HepG2 (cell line): ENCODE results near the gene STAMBPL1. TPM values are rescaled to one million over a fixed set of nuclear protein-coding genes. Genes with fewer than 3 reads are reported as not detected.

Source experiments
- ATAC-seq: fragments of 200-7000 bp; cut with Tn5 transposase; 3 replicates; pipeline ENCODE4 v1.9.1; 2020; ENCODE audit warnings: mild to moderate bottlenecking, moderate library complexity
- BruUV-seq: library from RNA; stranded (reverse); fragments of 400-500 nt; replicated peaks from 2 replicates; lab custom pipeline; 2021; lab: Mats Ljungman, UMichigan
- CTCF ChIA-PET: fragments of 300-600 bp; formaldehyde crosslinking; extraction: SDS; loops from one replicate; lab custom pipeline; 2021; ENCODE audit warnings: low total read pairs, inconsistent platforms, low intra/inter-chr PET ratio; lab: Yijun Ruan, JAX
- POLR2A ChIA-PET: fragments of 350-600 bp; sonication (Branson Sonifier 250); formaldehyde crosslinking; loops from one replicate; lab custom pipeline; 2020; ENCODE audit warnings: antibody characterized with exemption, inconsistent platforms; lab: Yijun Ruan, JAX
- DNase-seq: peaks from one replicate; pipeline ENCODE4 v3.0.0-alpha.2; 2015; ENCODE audit warnings: low spot score
- FAIRE-seq: peaks from 3 replicates; lab custom pipeline; 2011; peaks lifted over from hg19 to GRCh38; lab: Jason Lieb, UNC
- H2AFZ ChIP-seq: one replicate; pipeline ENCODE4 v1.6.1; 2011; ENCODE audit warnings: low read length, inconsistent platforms
- H3K27ac ChIP-seq: fragments of 300-600 bp; 3 replicates; pipeline ENCODE4 v1.8.0; 2011; ENCODE audit warnings: mixed run types, mild to moderate bottlenecking, mixed read lengths, low read length, inconsistent platforms; ENCODE audit not compliant: insufficient read depth; ENCODE audit errors: extremely low read length
- H3K27me3 ChIP-seq, 2 experiments: fragments of 200-600 bp in 1 of 2; 2 replicates in 1 of 2; 3 replicates in 1 of 2; pipeline versions ENCODE4 v1.6.0 to v1.8.0; 2011; ENCODE audit warnings: low read length in 2 of 2, mild to moderate bottlenecking in 2 of 2, moderate library complexity in 2 of 2, inconsistent platforms in 1 of 2; ENCODE audit not compliant: insufficient read depth in 2 of 2, control insufficient read depth in 1 of 2
- H3K36me3 ChIP-seq, 2 experiments: fragments of 200-600 bp in 1 of 2; replicated peaks in 1 of 2; 2 replicates in 1 of 2; 3 replicates in 1 of 2; pipeline versions ENCODE4 v1.5.1 to v1.8.0; 2011; ENCODE audit warnings: low read length in 2 of 2, inconsistent platforms in 1 of 2; ENCODE audit not compliant: insufficient read depth in 2 of 2, control insufficient read depth in 1 of 2
- H3K4me1 ChIP-seq: 2 replicates; pipeline ENCODE4 v1.5.1; 2012; ENCODE audit warnings: low read length, inconsistent platforms; ENCODE audit not compliant: insufficient read depth
- H3K4me2 ChIP-seq: 2 replicates; pipeline ENCODE4 v1.6.0; 2011; ENCODE audit warnings: low read depth, low read length, inconsistent platforms
- H3K4me3 ChIP-seq, 3 experiments: fragments of 200-600 bp in 1 of 3; sonication (generic), shearing (Covaris generic) in 1 of 3; replicated peaks in 1 of 3; 2 replicates each; pipeline ENCODE4 v1.5.1; 2011 to 2016; ENCODE audit warnings: low read length in 3 of 3, inconsistent platforms in 2 of 3, low read depth in 2 of 3, mild to moderate bottlenecking in 2 of 3, control low read depth in 1 of 3, mixed read lengths in 1 of 3; ENCODE audit not compliant: insufficient read depth in 1 of 3
- H3K79me2 ChIP-seq: one replicate; pipeline ENCODE4 v1.6.1; 2011; ENCODE audit warnings: low read length, inconsistent platforms; ENCODE audit not compliant: insufficient read depth
- H3K9ac ChIP-seq: 2 replicates; pipeline ENCODE4 v1.6.0; 2011; ENCODE audit warnings: mild to moderate bottlenecking, low read depth, low read length, inconsistent platforms; ENCODE audit not compliant: insufficient read depth
- H3K9me3 ChIP-seq: 2 replicates; pipeline ENCODE4 v1.5.1; 2012; ENCODE audit warnings: mild to moderate bottlenecking, low read length
- H4K20me1 ChIP-seq: 2 replicates; pipeline ENCODE4 v1.6.0; 2011; ENCODE audit warnings: inconsistent platforms, mild to moderate bottlenecking, low read length, moderate library complexity; ENCODE audit not compliant: insufficient read depth
- HOXA7 ChIP-seq: sonication (generic); formaldehyde crosslinking; IDR thresholded peaks from 2 replicates; pipeline ENCODE4 v1.8.1; 2022; ENCODE audit warnings: mild to moderate bottlenecking, missing genetic modification reagents, moderate library complexity
- KMT2B ChIP-seq: IDR thresholded peaks from 2 replicates; pipeline ENCODE4 v1.6.1; 2016; ENCODE audit warnings: missing genetic modification reagents, missing compliant biosample characterization
- MAFF ChIP-seq: IDR thresholded peaks from 2 replicates; pipeline ENCODE4 v1.6.1; 2011; ENCODE audit warnings: low read depth, low read length, improper control_type of control experiment
- RAD51 ChIP-seq: fragments of 450-650 bp; IDR thresholded peaks from 2 replicates; pipeline ENCODE4 v1.6.1; 2016; ENCODE audit warnings: borderline replicate concordance
- RORA ChIP-seq: sonication (generic); formaldehyde crosslinking; IDR thresholded peaks from 2 replicates; pipeline ENCODE4 v1.5.0; 2020; ENCODE audit warnings: mild to moderate bottlenecking, missing genetic modification reagents, moderate library complexity
- SKIL ChIP-seq: sonication (generic); formaldehyde crosslinking; IDR thresholded peaks from 2 replicates; pipeline ENCODE4 v1.8.0; 2022; ENCODE audit warnings: missing genetic modification reagents, mild to moderate bottlenecking, moderate library complexity, borderline replicate concordance
- SNAPC2 ChIP-seq: sonication (generic); formaldehyde crosslinking; IDR thresholded peaks from 2 replicates; pipeline ENCODE4 v1.8.1; 2022; ENCODE audit warnings: mild to moderate bottlenecking, missing genetic modification reagents
- ZBTB4 ChIP-seq: sonication (generic); formaldehyde crosslinking; IDR thresholded peaks from 2 replicates; pipeline ENCODE4 v1.4.0; 2020; ENCODE audit warnings: missing genetic modification reagents, mild to moderate bottlenecking, borderline replicate concordance
- ZNF609 ChIP-seq: sonication (generic); formaldehyde crosslinking; IDR thresholded peaks from 2 replicates; pipeline ENCODE4 v1.4.0; 2020; ENCODE audit warnings: mild to moderate bottlenecking, missing genetic modification reagents, borderline replicate concordance
- WGBS: methylation state at CpG from one replicate; pipeline ENCODE4 v1.1.6; 2017; ENCODE audit warnings: low lambda C conversion rate; 5-methylcytosine and 5-hydroxymethylcytosine counted together
- in situ Hi-C: cut with HindIII; loops from 2 replicates; pipeline ENCODE4 v1.10.0; 2017; ENCODE audit warnings: low pct_unique_long_range_greater_than_20kb; ENCODE audit not compliant: extremely low pct_ligation_motif_present
- intact Hi-C: fragments of 100-400 bp; cut with micrococcal nuclease; formaldehyde crosslinking; loops from one replicate; pipeline ENCODE4 v1.10.0; 2022; ENCODE audit not compliant: unreplicated experiment
- polyA plus RNA-seq, 8 experiments: library from polyadenylated mRNA; depleted of rRNA in 3 of 8; stranded (reverse) in 7 of 8; unstranded in 1 of 8; fragments of >200 nt; fragmentation: Illumina TruSeq in 4 of 8; extraction: Trizol in 4 of 8; gene quantifications; 2 replicates each; pipeline versions ENCODE4 v1.2.1 to v1.2.3, GENCODE V29; 2011 to 2016; ENCODE audit warnings: low read depth in 4 of 8, missing spikeins in 1 of 8, mixed read lengths in 1 of 8; ENCODE audit not compliant: insufficient read depth in 1 of 8
- total RNA-seq, 5 experiments: library from RNA; depleted of rRNA; stranded (reverse); fragments of >200 nt; fragmentation: Illumina TruSeq; extraction: Trizol; gene quantifications; 2 replicates each; pipeline ENCODE4 v1.2.3, GENCODE V29; 2016; ENCODE audit warnings: low read depth in 1 of 5
- TF ChIP-seq, protein P1 (sequence below): sonication (generic); formaldehyde crosslinking; IDR thresholded peaks from 2 replicates; pipeline ENCODE4 v1.8.0; 2022; ENCODE audit warnings: missing genetic modification reagents, mild to moderate bottlenecking, borderline replicate concordance

Gene STAMBPL1
- total and polyA plus RNA-seq, 2 of the 13 experiments (the other 11 are each of a cell fraction or from before 2014, with no cell fraction given) = 1.4 to 1.5 TPM

DNA sequence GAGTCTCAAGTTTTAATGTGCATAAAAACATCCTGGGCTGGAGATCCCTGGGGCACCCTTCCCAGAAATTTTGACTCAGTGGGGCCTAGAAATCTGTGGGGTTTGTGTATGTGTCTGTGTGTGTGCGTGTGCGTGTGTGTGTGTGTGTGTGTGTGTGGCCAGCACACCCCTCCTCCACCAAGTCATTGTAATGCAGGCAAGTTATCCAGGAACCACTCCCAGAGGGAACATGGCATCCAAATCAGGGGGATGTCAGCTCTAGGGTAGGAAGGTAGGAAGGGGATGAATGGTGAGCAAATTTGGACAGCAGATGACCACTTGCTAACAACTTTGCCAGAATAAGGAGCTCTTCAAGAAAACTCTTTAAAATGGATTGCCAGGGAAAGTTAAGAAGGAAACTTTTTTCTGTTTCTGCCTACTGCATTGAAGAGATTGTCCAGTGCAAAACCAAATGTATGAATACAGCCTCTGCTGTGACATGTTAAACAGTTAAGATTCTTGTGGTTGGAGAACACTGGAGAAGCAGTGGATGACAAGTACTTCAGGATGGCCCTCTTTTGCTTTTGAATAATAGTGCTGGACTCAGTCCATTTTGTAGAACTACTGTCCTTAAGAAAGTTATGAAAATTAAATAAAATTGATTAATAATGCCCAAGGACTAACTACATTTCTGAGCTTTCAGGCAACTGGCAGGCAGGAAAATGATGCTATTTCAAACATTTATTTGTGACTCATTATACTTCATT, 12.3 kb downstream of the STAMBPL1 start (continued):
- TF ChIP-seq ZNF609 (CRISPR knock-in tag) (no peak), SKIL (CRISPR knock-in tag) (no peak)
- TF ChIP-seq, all 625 proteins: peak for 0

DNA sequence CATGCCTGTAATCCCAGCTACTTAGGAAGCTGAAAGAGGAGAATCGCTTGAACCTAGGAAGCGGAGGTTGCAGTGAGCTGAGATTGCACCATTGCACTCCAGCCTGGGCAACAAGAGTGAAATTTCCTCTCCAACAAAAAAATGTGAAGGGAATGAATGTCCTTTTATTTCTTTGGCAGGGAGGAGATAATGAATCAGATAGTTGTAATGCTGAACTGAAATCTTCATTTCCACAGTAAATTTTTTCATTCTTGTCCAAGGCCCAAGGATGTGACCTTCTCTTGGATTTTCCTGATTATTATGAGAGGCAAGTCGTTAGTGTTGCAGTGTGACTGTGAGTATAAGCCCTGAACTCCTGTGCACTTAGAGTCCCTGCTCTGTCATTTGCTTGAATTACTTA, 13.6 kb downstream of the STAMBPL1 start:
- DNase-seq (no peak), ATAC-seq (no peak), FAIRE-seq (no peak)
- no peak overlapping the region for H2AFZ ChIP-seq
- ChIA-PET POLR2A (no interaction called here), CTCF (no interaction called here)
- H3K4me2 ChIP-seq = no peak overlapping the region
- no peaks in the 10 kb centered on the region for H3K36me3 ChIP-seq
- in situ Hi-C loops (no loop called here), intact Hi-C loops (no loop called here)
- 75% methylated on average over 3 of the region's 3 CpGs for WGBS
- H3K9ac ChIP-seq = no peak overlapping the region
- no peaks in the 10 kb centered on the region for H3K79me2 ChIP-seq
- no peaks in the 10 kb centered on the region for H3K27me3 ChIP-seq
- H3K4me3 ChIP-seq = no peak overlapping the region
- peaks cover 34% of the 10 kb centered on the region for H3K4me1 ChIP-seq
- H4K20me1 ChIP-seq = no peaks in the 10 kb centered on the region
- BruUV-seq = no TSS peak
- no peak overlapping the region for H3K27ac ChIP-seq
- H3K9me3 ChIP-seq = no peaks in the 10 kb centered on the region
- TF ChIP-seq, protein P1, sequence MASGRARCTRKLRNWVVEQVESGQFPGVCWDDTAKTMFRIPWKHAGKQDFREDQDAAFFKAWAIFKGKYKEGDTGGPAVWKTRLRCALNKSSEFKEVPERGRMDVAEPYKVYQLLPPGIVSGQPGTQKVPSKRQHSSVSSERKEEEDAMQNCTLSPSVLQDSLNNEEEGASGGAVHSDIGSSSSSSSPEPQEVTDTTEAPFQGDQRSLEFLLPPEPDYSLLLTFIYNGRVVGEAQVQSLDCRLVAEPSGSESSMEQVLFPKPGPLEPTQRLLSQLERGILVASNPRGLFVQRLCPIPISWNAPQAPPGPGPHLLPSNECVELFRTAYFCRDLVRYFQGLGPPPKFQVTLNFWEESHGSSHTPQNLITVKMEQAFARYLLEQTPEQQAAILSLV (CRISPR knock-in tag) = no peak
- no peak for TF ChIP-seq ZBTB4 (CRISPR knock-in tag)
- TF ChIP-seq SNAPC2 (CRISPR knock-in tag) = no peak
- TF ChIP-seq KMT2B (CRISPR knock-in tag) = no peak
- no peak for TF ChIP-seq RORA
- no peak for TF ChIP-seq MAFF
- TF ChIP-seq RAD51 = no peak
- no peak for TF ChIP-seq HOXA7
